CD14-positive monocyte (primary cell): ENCODE results near the gene HS6ST3. TPM values are rescaled to one million over a fixed set of nuclear protein-coding genes. Genes with fewer than 3 reads are reported as not detected.

ENCODE experiments used
- DNase-seq, 3 donors: peaks; one replicate each; pipeline ENCODE4 v3.0.0-alpha.2; 2011 to 2022
- H2AFZ ChIP-seq: 2 replicates; pipeline ENCODE4 v1.6.0; 2012; ENCODE audit warnings: mild to moderate bottlenecking, low read depth, low read length, inconsistent platforms; ENCODE audit not compliant: insufficient read depth, poor library complexity, severe bottlenecking
- H3K27ac ChIP-seq, 2 donors: 1 replicate in 1 of 2; 2 replicates in 1 of 2; pipeline ENCODE4 v1.5.1; 2012 to 2013; ENCODE audit warnings: low read length in 2 of 2, control low read depth in 1 of 2, inconsistent platforms in 1 of 2, low read depth in 1 of 2, mild to moderate bottlenecking in 1 of 2
- H3K27me3 ChIP-seq, 2 donors: one replicate each; pipeline versions ENCODE4 v1.6.0 to v1.6.1; 2011 to 2013; ENCODE audit warnings: low read length in 2 of 2; ENCODE audit not compliant: control insufficient read depth in 2 of 2, insufficient read depth in 2 of 2
- H3K36me3 ChIP-seq, 2 donors: replicated peaks in 1 of 2; 1 replicate in 1 of 2; 2 replicates in 1 of 2; pipeline versions ENCODE4 v1.5.1 to v1.6.1; 2012 to 2013; ENCODE audit warnings: low read length in 2 of 2, control low read depth in 1 of 2, inconsistent platforms in 1 of 2, mild to moderate bottlenecking in 1 of 2; ENCODE audit not compliant: insufficient read depth in 2 of 2, control insufficient read depth in 1 of 2
- H3K4me1 ChIP-seq, 2 donors: 1 replicate in 1 of 2; 2 replicates in 1 of 2; pipeline versions ENCODE4 v1.5.1 to v1.6.1; 2012 to 2013; ENCODE audit warnings: low read length in 2 of 2, control low read depth in 1 of 2, inconsistent platforms in 1 of 2, mild to moderate bottlenecking in 1 of 2, moderate library complexity in 1 of 2; ENCODE audit not compliant: insufficient read depth in 2 of 2, control insufficient read depth in 1 of 2
- H3K4me2 ChIP-seq: replicated peaks from 2 replicates; pipeline ENCODE3; 2012; ENCODE audit warnings: low read length, moderate library complexity, mild to moderate bottlenecking; ENCODE audit not compliant: poor library complexity, severe bottlenecking; ENCODE audit errors: extremely low read depth
- H3K4me3 ChIP-seq, 3 experiments: fragments of 200-600 bp in 1 of 3; sonication (generic) in 1 of 3; replicated peaks in 1 of 3; 1 replicate in 2 of 3; 2 replicates in 1 of 3; pipeline ENCODE4 v1.5.1; 2011 to 2013; ENCODE audit warnings: low read length in 3 of 3, mild to moderate bottlenecking in 3 of 3, control low read depth in 2 of 3, low read depth in 2 of 3, inconsistent platforms in 1 of 3, moderate library complexity in 1 of 3
- H3K79me2 ChIP-seq: 2 replicates; pipeline ENCODE4 v1.6.0; 2012; ENCODE audit warnings: mild to moderate bottlenecking, control low read depth, inconsistent platforms, low read length, moderate library complexity; ENCODE audit not compliant: insufficient read depth
- H3K9ac ChIP-seq: 2 replicates; pipeline ENCODE4 v1.6.0; 2017; ENCODE audit warnings: low read length, mild to moderate bottlenecking; ENCODE audit not compliant: insufficient read depth, poor library complexity, severe bottlenecking
- H3K9me3 ChIP-seq, 2 donors: replicated peaks in 1 of 2; 1 replicate in 1 of 2; 2 replicates in 1 of 2; pipeline versions ENCODE4 v1.5.1 to v1.6.1; 2012 to 2013; ENCODE audit warnings: low read length in 2 of 2, control low read depth in 1 of 2; ENCODE audit not compliant: control insufficient read depth in 1 of 2, insufficient read depth in 1 of 2
- H4K20me1 ChIP-seq: 2 replicates; pipeline ENCODE4 v1.6.0; 2012; ENCODE audit warnings: mild to moderate bottlenecking, low read length, control low read depth, moderate library complexity; ENCODE audit not compliant: insufficient read depth
- H3K27ac Mint-ChIP-seq, 7 donors: one replicate each; pipeline ENCODE4 v1.8.0; 2020; ENCODE audit warnings: mild to moderate bottlenecking in 7 of 7, mixed read lengths in 7 of 7, moderate library complexity in 6 of 7, inconsistent platforms in 2 of 7
- H3K27me3 Mint-ChIP-seq, 3 donors: one replicate each; pipeline ENCODE4 v1.8.0; 2021 to 2022; ENCODE audit warnings: low read depth in 3 of 3, mild to moderate bottlenecking in 3 of 3, mixed read lengths in 3 of 3, moderate library complexity in 3 of 3, inconsistent platforms in 1 of 3
- H3K36me3 Mint-ChIP-seq, 2 donors: one replicate each; pipeline ENCODE4 v1.8.0; 2020; ENCODE audit warnings: mixed read lengths in 2 of 2, inconsistent platforms in 1 of 2, mild to moderate bottlenecking in 1 of 2
- H3K4me1 Mint-ChIP-seq: one replicate; pipeline ENCODE4 v1.8.0; 2020; ENCODE audit warnings: mild to moderate bottlenecking, mixed read lengths
- H3K4me3 Mint-ChIP-seq, 2 donors: one replicate each; pipeline ENCODE4 v1.8.0; 2020; ENCODE audit warnings: mild to moderate bottlenecking in 2 of 2, mixed read lengths in 2 of 2, moderate library complexity in 1 of 2
- H3K9me3 Mint-ChIP-seq, 7 donors: one replicate each; pipeline ENCODE4 v1.8.0; 2020 to 2022; ENCODE audit warnings: mixed read lengths in 7 of 7, mild to moderate bottlenecking in 6 of 7, moderate library complexity in 6 of 7, inconsistent platforms in 2 of 7
- CTCF ChIP-seq: fragments of 200-600 bp; IDR thresholded peaks from one replicate; pipeline ENCODE4 v1.8.0; 2022; ENCODE audit warnings: antibody characterized with exemption, mild to moderate bottlenecking
- WGBS: methylation state at CpG from one replicate; pipeline ENCODE4 v1.1.5; 2013; ENCODE audit warnings: missing lambda C conversion rate; ENCODE audit not compliant: insufficient coverage; 5-methylcytosine and 5-hydroxymethylcytosine counted together
- intact Hi-C, 2 donors: fragments of 100-400 bp; cut with micrococcal nuclease; formaldehyde crosslinking; loops; one replicate each; pipeline versions ENCODE4 v1.15.0 to v1.15.1; 2023
- polyA plus RNA-seq, 3 donors: library from polyadenylated mRNA; depleted of rRNA in 1 of 3; unstranded in 2 of 3; stranded (reverse) in 1 of 3; fragments of 300-500 nt in 2 of 3; fragments of >200 nt in 1 of 3; fragmentation: Illumina TruSeq in 2 of 3; gene quantifications; 1 replicate in 2 of 3; 2 replicates in 1 of 3; pipeline ENCODE4 v1.2.3, GENCODE V29; 2012 to 2021

HS6ST3 gene
- polyA plus RNA-seq, 3 donors, result not detected

GRCh38 chr13:96248996-96249395 lies 159.1 kb downstream of the HS6ST3 start:
- no peak for TF ChIP-seq CTCF
- Histone ChIP-seq H3K27me3 (no peaks in the 10 kb centered on the region), H3K4me1 (no peaks in the 10 kb centered on the region), H3K9me3 (peaks cover 0 to 4% of the 10 kb centered on the region in 2 donors), H3K4me3 (no peak overlapping the region), H3K27ac (no peak overlapping the region), H2AFZ (no peak overlapping the region), H4K20me1 (no peaks in the 10 kb centered on the region), H3K9ac (no peak overlapping the region), H3K36me3 (no peaks in the 10 kb centered on the region), H3K4me2 (no peak overlapping the region), H3K79me2 (no peaks in the 10 kb centered on the region)
- 50% methylated on average over 1 of the region's 1 CpG for WGBS
- intact Hi-C loops, result no loop called here
- H3K27ac Mint-ChIP-seq, result no peak overlapping the region
- peaks cover 0 to 3% (median 0%) of the 10 kb centered on the region in 3 donors for H3K27me3 Mint-ChIP-seq
- H3K9me3 Mint-ChIP-seq, result peaks cover 0 to 9% (median 6%) of the 10 kb centered on the region in 7 donors
- no peaks in the 10 kb centered on the region for H3K4me1 Mint-ChIP-seq
- no peak for DNase-seq
- H3K36me3 Mint-ChIP-seq, result no peaks in the 10 kb centered on the region
- no peak overlapping the region for H3K4me3 Mint-ChIP-seq

- Histone ChIP-seq H3K27ac (no peak overlapping the region), H3K9me3 (peaks cover 0 to 4% of the 10 kb centered on the region in 2 donors), H4K20me1 (no peaks in the 10 kb centered on the region), H3K27me3 (no peaks in the 10 kb centered on the region), H3K79me2 (no peaks in the 10 kb centered on the region), H3K4me1 (no peaks in the 10 kb centered on the region), H2AFZ (no peak overlapping the region), H3K4me3 (no peak overlapping the region), H3K4me2 (no peak overlapping the region), H3K36me3 (no peaks in the 10 kb centered on the region), H3K9ac (no peak overlapping the region)
- Mint-ChIP-seq H3K36me3 (no peaks in the 10 kb centered on the region), H3K4me1 (no peaks in the 10 kb centered on the region), H3K9me3 (peaks cover 0 to 9% (median 7%) of the 10 kb centered on the region in 7 donors), H3K4me3 (no peak overlapping the region), H3K27me3 (peaks cover 0 to 3% (median 0%) of the 10 kb centered on the region in 3 donors), H3K27ac (no peak overlapping the region)
- intact Hi-C loops, result no loop called here
- TF ChIP-seq CTCF, result no peak
- WGBS, result 83% methylated on average over 1 of the region's 4 CpGs
- no peak for DNase-seq
These were observed 163.0 kb downstream of the HS6ST3 start for GRCh38 chr13:96252903-96253302.
